Embryonic facial prominence (tissue), 1 donor: ENCODE data around the gene PDPK1.

ENCODE experiments used
- DNase-seq: peaks from one replicate; pipeline ENCODE4 v3.0.0-alpha.2; 2016; ENCODE audit errors: extremely low spot score

PDPK1 gene

GRCh38 chr16:2507052-2507659, 30.7 kb upstream of the PDPK1 start:
- DNase-seq: no peak

- DNase-seq: no peak
Measured at GRCh38 chr16:2507665-2508064, 30.2 kb upstream of the PDPK1 start.

GRCh38 chr16:2508722-2509400, 29.0 kb upstream of the PDPK1 start:
- DNase-seq: no peak

GRCh38 chr16:2511128-2511800, 26.6 kb upstream of the PDPK1 start:
- DNase-seq: no peak

- DNase-seq: no peak
Measured at GRCh38 chr16:2511996-2512734, 25.7 kb upstream of the PDPK1 start.

- DNase-seq: no peak
Measured at GRCh38 chr16:2512735-2513404, 25.0 kb upstream of the PDPK1 start.

- DNase-seq: peak; percentile 59
Measured at GRCh38 chr16:2513405-2514332, 24.2 kb upstream of the PDPK1 start, which contains the start of gene ATP6V0C. ATP6V0C (plus strand) TSS chr16:2513952; CDS start chr16:2514104, 152 bp downstream.

- DNase-seq: no peak
Measured at GRCh38 chr16:2514333-2515179, 23.3 kb upstream of the PDPK1 start.

- no peak for DNase-seq
Measured at GRCh38 chr16:2515180-2515851, 22.5 kb upstream of the PDPK1 start.

- DNase-seq: no peak
Measured at GRCh38 chr16:2516391-2517240, 21.2 kb upstream of the PDPK1 start.

GRCh38 chr16:2517954-2518605, 19.7 kb upstream of the PDPK1 start:
- no peak for DNase-seq

- no peak for DNase-seq
Measured at GRCh38 chr16:2518823-2519710, 18.8 kb upstream of the PDPK1 start.

- DNase-seq: no peak
Measured at GRCh38 chr16:2519711-2520080, 18.1 kb upstream of the PDPK1 start.

- peak; percentile 80 for DNase-seq
Measured at GRCh38 chr16:2520097-2520783, 17.6 kb upstream of the PDPK1 start, which contains the start of gene AMDHD2. AMDHD2 (plus strand) TSS chr16:2520371; CDS start chr16:2520459, 88 bp downstream.

- DNase-seq: no peak
Measured at GRCh38 chr16:2520784-2521531, 16.9 kb upstream of the PDPK1 start.
